Endothelial cell of umbilical vein (primary cell): ENCODE results near the gene JAKMIP1.

Source experiments
- EZH2 ChIP-seq: IDR thresholded peaks from 2 replicates; pipeline ENCODE4 v1.6.1; 2012; ENCODE audit warnings: borderline replicate concordance, low read depth, mild to moderate bottlenecking, moderate library complexity, low read length, inconsistent platforms; ENCODE audit not compliant: severe bottlenecking
- FOS ChIP-seq: IDR thresholded peaks from 2 replicates; pipeline ENCODE4 v1.6.1; 2011; ENCODE audit warnings: mild to moderate bottlenecking, low read length, moderate library complexity, borderline replicate concordance; ENCODE audit not compliant: insufficient read depth
- GATA2 ChIP-seq: IDR thresholded peaks from 2 replicates; pipeline ENCODE4 v1.7.0; 2011; ENCODE audit warnings: low read depth, mild to moderate bottlenecking, moderate library complexity, mixed read lengths, low read length; ENCODE audit not compliant: insufficient read length, insufficient read depth
- JUN ChIP-seq: IDR thresholded peaks from 2 replicates; pipeline ENCODE4 v1.6.1; 2011; ENCODE audit warnings: borderline replicate concordance, low read depth; ENCODE audit not compliant: insufficient read length, insufficient read depth
- MAX ChIP-seq: IDR thresholded peaks from 2 replicates; pipeline ENCODE4 v1.6.1; 2011; ENCODE audit not compliant: insufficient read depth, insufficient read length
- POLR2A ChIP-seq: IDR thresholded peaks from 2 replicates; pipeline ENCODE4 v1.6.1; 2012; ENCODE audit warnings: low read depth, mild to moderate bottlenecking, control low read depth, low read length
- POLR2AphosphoS5 ChIP-seq: IDR thresholded peaks from 2 replicates; pipeline ENCODE4 v1.6.1; 2012; ENCODE audit warnings: low read depth, mild to moderate bottlenecking, control low read depth, low read length, moderate library complexity; ENCODE audit not compliant: insufficient read depth
- TF ChIP-seq, protein P1 (sequence below), 2 donors: IDR thresholded peaks; 1 replicate in 1 of 2; 2 replicates in 1 of 2; pipeline ENCODE4 v1.5.1; 2011; ENCODE audit warnings: low read length in 2 of 2, mild to moderate bottlenecking in 2 of 2, moderate library complexity in 2 of 2, control low read depth in 1 of 2, inconsistent platforms in 1 of 2, low read depth in 1 of 2; ENCODE audit not compliant: insufficient read depth in 1 of 2; ENCODE audit errors: extremely low read depth in 1 of 2

DNA sequence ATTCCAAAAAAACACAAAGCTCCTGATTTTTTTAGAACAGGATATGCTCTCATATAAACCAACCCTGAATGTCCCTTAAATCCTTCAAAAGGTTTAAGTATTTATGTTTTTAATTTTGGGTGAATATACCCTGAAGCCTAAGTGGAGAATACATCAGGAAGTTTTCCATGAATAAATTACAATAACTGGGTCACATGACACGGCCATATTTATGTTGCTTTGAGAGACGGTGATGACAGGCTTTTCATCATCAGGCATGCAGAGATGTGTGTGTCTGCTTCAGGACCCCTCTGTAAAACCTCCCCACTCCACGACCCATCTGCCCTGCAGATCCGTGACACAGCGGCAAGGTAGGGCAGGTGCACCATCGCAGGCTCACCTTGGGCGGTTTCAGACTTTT lies 121.8 kb downstream of the JAKMIP1 start:
- TF ChIP-seq GATA2 (no peak), POLR2AphosphoS5 (no peak), MAX (no peak), EZH2 (no peak), POLR2A (no peak), FOS (no peak), JUN (no peak)
- TF ChIP-seq, protein P1, sequence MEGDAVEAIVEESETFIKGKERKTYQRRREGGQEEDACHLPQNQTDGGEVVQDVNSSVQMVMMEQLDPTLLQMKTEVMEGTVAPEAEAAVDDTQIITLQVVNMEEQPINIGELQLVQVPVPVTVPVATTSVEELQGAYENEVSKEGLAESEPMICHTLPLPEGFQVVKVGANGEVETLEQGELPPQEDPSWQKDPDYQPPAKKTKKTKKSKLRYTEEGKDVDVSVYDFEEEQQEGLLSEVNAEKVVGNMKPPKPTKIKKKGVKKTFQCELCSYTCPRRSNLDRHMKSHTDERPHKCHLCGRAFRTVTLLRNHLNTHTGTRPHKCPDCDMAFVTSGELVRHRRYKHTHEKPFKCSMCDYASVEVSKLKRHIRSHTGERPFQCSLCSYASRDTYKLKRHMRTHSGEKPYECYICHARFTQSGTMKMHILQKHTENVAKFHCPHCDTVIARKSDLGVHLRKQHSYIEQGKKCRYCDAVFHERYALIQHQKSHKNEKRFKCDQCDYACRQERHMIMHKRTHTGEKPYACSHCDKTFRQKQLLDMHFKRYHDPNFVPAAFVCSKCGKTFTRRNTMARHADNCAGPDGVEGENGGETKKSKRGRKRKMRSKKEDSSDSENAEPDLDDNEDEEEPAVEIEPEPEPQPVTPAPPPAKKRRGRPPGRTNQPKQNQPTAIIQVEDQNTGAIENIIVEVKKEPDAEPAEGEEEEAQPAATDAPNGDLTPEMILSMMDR (IDR thresholded peaks at IDR 0.05; ENCODE audit: extremely low read depth in 1 of 2, insufficient read depth in 1 of 2, low read depth in 1 of 2, low read length in 2 of 2): no peak
